GM12872 (cell line): Measurements from ENCODE around the gene VAV3.

ENCODE experiments used
- CTCF ChIP-seq: IDR thresholded peaks from 3 replicates; pipeline ENCODE4 v1.5.1; 2011; ENCODE audit warnings: low read depth, mild to moderate bottlenecking, low read length, moderate library complexity; ENCODE audit not compliant: insufficient read depth

Gene VAV3

GRCh38 chr1:107830526-107830925 is 134.5 kb downstream of the VAV3 start:
- TF ChIP-seq CTCF = no peak

GRCh38 chr1:107830075-107830474 is 134.9 kb downstream of the VAV3 start:
- no peak for TF ChIP-seq CTCF

GRCh38 chr1:107829036-107829770 is 135.8 kb downstream of the VAV3 start:
- TF ChIP-seq CTCF = no peak

GRCh38 chr1:107824946-107825345 is 140.0 kb downstream of the VAV3 start:
- no peak for TF ChIP-seq CTCF

- TF ChIP-seq CTCF = no peak
Measured at GRCh38 chr1:107821340-107821739, 143.6 kb downstream of the VAV3 start.

- no peak for TF ChIP-seq CTCF
Measured at GRCh38 chr1:107820801-107821200, 144.2 kb downstream of the VAV3 start.

- TF ChIP-seq CTCF = no peak
Measured at GRCh38 chr1:107817935-107818334, 147.0 kb downstream of the VAV3 start.
